BJ (cell line): ENCODE measurements around the gene VOPP1. TPM values are rescaled to one million over a fixed set of nuclear protein-coding genes. Genes with fewer than 3 reads are reported as not detected.
A peak's percentile ranks its signal among the peaks of the same experiment; 100 is the strongest.

ENCODE experiments used
- CTCF ChIA-PET: fragments of 350-600 bp; formaldehyde crosslinking; extraction: SDS; loops from one replicate; lab custom pipeline; 2021; ENCODE audit warnings: antibody characterized with exemption, inconsistent platforms; lab: Yijun Ruan, JAX
- POLR2A ChIA-PET: fragments of 300-600 bp; sonication (Branson Sonifier 250); formaldehyde crosslinking; extraction: SDS; loops from one replicate; lab custom pipeline; 2021; ENCODE audit warnings: antibody characterized with exemption; lab: Charles Lee
- DNase-seq: peaks from one replicate; pipeline ENCODE4 v3.0.0-alpha.2; 2011; ENCODE audit warnings: low read depth
- H3K27me3 ChIP-seq: 2 replicates; pipeline ENCODE4 v1.6.0; 2011; ENCODE audit warnings: low read length; ENCODE audit not compliant: control insufficient read depth, insufficient read depth
- H3K36me3 ChIP-seq: 2 replicates; pipeline ENCODE4 v1.5.1; 2011; ENCODE audit warnings: low read length; ENCODE audit not compliant: control insufficient read depth, insufficient read depth
- H3K4me3 ChIP-seq: 2 replicates; pipeline ENCODE4 v1.5.1; 2011; ENCODE audit warnings: low read depth, mild to moderate bottlenecking, control low read depth, low read length
- polyA plus RNA-seq: library from polyadenylated mRNA; depleted of rRNA; stranded (reverse); fragments of >200 nt; gene quantifications from 2 replicates; pipeline ENCODE4 v1.2.3, GENCODE V29; 2011
- TF ChIP-seq, protein P1 (sequence below): IDR thresholded peaks from 2 replicates; pipeline ENCODE4 v1.5.1; 2011; ENCODE audit warnings: low read depth, mild to moderate bottlenecking, control low read depth, inconsistent platforms, low read length, moderate library complexity; ENCODE audit not compliant: insufficient read depth

The VOPP1 gene
- polyA plus RNA-seq, 1 experiment, result 83.7 TPM

DNA sequence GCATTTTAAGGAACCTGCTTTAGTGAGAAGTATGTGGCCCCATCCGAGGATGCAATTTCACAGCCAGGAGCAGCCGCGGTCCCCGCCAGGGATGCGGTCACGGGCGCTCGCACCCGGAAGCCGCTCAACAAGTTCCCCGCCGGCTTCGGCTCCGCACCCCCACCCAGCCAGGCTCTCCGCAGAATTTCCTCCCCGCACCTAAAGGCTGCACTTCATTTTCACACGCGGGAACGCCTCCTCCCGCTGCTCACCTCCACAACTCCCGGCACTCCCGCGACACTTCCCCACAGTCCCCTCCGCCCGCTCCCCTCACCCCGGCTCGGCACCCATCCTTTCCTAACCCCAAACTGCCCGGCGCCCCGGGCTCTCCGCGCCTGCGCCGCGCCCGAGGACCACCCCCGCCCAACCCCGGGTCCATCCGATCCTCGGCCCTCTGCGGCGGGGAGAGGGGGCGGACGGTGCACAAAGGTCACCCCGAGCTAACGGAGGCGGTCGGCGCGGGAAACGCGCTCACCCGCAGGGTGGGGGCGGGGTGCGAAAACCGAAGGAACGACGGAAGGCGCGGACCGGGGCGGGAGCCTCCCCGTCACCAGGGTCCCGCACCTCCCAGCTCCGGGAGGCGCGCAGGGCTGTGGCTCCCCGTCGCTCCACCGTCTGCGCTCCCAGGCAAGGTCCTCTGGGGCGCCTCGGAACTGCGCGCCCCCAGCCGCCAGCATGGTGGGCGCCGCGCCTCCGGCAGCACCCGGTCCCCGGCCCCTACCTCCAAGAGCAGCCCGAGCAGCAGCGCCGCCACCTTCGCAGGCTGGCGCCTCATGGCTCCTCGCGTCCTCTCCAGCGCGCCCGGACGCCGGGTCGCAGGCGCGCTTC, 558 bp downstream of the VOPP1 start:
- Histone ChIP-seq H3K27me3 (no peaks in the 10 kb centered on the region), H3K4me3 (peak overlapping the region; percentile 79), H3K36me3 (no peaks in the 10 kb centered on the region)
- POLR2A ChIA-PET, result interaction anchor here (0.7 kb wide), 1 partner anchor 515 kb away, joined by 4 read pairs; no protein-coding TSS in a partner anchor
- CTCF ChIA-PET, result interaction anchor here (1.2 kb wide), 1 partner anchor 66 kb away, joined by 3 read pairs; no protein-coding TSS in a partner anchor
- TF ChIP-seq, protein P1, sequence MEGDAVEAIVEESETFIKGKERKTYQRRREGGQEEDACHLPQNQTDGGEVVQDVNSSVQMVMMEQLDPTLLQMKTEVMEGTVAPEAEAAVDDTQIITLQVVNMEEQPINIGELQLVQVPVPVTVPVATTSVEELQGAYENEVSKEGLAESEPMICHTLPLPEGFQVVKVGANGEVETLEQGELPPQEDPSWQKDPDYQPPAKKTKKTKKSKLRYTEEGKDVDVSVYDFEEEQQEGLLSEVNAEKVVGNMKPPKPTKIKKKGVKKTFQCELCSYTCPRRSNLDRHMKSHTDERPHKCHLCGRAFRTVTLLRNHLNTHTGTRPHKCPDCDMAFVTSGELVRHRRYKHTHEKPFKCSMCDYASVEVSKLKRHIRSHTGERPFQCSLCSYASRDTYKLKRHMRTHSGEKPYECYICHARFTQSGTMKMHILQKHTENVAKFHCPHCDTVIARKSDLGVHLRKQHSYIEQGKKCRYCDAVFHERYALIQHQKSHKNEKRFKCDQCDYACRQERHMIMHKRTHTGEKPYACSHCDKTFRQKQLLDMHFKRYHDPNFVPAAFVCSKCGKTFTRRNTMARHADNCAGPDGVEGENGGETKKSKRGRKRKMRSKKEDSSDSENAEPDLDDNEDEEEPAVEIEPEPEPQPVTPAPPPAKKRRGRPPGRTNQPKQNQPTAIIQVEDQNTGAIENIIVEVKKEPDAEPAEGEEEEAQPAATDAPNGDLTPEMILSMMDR, result no peak
- DNase-seq, result no peak

GRCh38 chr7:55570939-55571338, 1.4 kb downstream of the VOPP1 start:
- Histone ChIP-seq H3K36me3 (no peaks in the 10 kb centered on the region), H3K27me3 (no peaks in the 10 kb centered on the region), H3K4me3 (peak overlapping the region; percentile 79)
- peak; percentile 55 for DNase-seq
- CTCF ChIA-PET, result interaction anchor here (1.2 kb wide), 1 partner anchor 65 kb away, joined by 3 read pairs; no protein-coding TSS in a partner anchor
- TF ChIP-seq, protein P1, result no peak
- POLR2A ChIA-PET, result interaction anchor here (0.7 kb wide), 1 partner anchor 515 kb away, joined by 4 read pairs; no protein-coding TSS in a partner anchor

DNA sequence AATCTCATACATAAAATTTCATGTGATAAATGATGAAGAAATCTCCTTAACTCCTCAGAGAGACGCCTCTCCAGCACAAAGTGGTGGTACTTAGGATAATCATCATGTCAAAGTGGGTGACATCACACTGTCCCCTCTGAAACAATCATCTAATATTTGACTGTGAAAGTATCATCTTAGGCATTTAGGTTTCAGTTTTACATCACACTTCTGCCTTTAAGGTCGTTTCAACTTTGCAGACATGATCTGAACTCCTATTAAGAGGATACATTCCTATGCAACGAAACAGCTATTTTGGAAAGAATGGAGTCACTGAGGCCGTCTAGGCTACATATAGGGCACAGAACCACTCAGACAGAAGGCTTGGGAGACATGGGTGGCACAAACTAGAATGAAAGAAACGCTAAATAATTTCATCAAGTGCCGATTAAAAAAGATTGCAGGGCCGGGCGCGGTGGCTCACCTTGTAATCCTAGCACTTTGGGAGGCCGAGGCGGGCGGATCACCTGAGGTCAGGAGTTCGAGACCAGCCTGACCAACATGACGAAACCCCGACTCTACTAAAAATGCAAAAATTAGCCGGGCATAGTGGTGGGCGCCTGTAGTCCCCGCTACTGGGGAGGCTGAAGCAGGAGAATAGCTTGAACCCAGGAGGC, 2.0 kb downstream of the VOPP1 start:
- Histone ChIP-seq H3K36me3 (no peaks in the 10 kb centered on the region), H3K4me3 (peak overlapping the region; percentile 79), H3K27me3 (no peaks in the 10 kb centered on the region)
- CTCF ChIA-PET, result no interaction called here
- TF ChIP-seq, protein P1, result no peak
- POLR2A ChIA-PET, result no interaction called here
- DNase-seq, result no peak

DNA sequence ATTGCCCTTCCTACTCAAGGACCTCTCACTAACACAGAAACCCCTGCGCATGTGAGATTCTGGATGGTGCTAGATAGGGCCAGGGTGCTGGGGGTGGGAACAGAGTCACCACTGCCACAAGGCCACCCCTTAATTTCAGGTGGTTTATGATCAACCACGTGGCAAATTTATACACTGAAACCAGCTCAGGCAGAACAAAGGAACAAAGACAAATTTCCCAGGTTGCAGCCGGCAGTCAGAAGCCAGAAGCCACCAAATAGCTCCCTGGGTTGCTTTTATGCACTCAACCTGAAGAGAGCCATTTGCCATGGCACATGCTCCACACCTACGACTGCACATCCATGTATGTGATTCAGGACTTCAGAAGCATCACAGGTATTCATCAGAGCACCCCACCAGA, 2.5 kb downstream of the VOPP1 start:
- H3K27me3 ChIP-seq, result no peaks in the 10 kb centered on the region
- DNase-seq, result no peak
- ChIA-PET CTCF (no interaction called here), POLR2A (no interaction called here)
- no peak overlapping the region for H3K4me3 ChIP-seq
- no peaks in the 10 kb centered on the region for H3K36me3 ChIP-seq
- TF ChIP-seq, protein P1, result no peak

DNA sequence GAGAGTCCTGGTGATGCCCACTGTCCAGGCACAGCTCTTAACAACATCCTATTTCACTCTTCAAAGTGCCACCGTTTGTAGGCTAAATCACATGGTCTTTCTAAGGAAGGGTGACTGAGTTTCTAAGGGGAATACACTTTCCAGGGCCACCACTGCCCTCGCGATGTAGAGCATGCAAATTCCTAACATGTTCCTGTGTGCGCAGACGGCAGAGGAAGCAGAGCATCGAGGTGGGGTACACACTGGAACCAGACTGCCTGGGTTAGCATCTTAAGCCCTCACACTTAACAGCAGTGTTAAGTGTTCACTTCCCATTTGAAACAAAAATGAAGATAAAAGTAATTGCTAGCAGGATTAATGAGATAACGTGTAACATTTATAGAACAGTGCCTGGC, 3.0 kb downstream of the VOPP1 start:
- DNase-seq, result no peak
- ChIA-PET CTCF (interaction anchor here (0.8 kb wide), 1 partner anchor 15 kb away, joined by 3 read pairs; no protein-coding TSS in a partner anchor), POLR2A (no interaction called here)
- Histone ChIP-seq H3K36me3 (no peaks in the 10 kb centered on the region), H3K27me3 (no peaks in the 10 kb centered on the region), H3K4me3 (no peak overlapping the region)
- TF ChIP-seq, protein P1, result no peak
